SK-N-MC (cell line): ENCODE results near the gene TOR1B.
A peak's percentile ranks its signal among the peaks of the same experiment; 100 is the strongest.
"Not testable (repeated sequence)": the region's sequence is repeated elsewhere in the genome, so short reads cannot be mapped to it uniquely, and the experiment has no call there.

Experiments used
- DNase-seq: peaks from one replicate; pipeline ENCODE4 v3.0.0-alpha.2; 2011; ENCODE audit warnings: low read depth, low spot score
- H3K27ac ChIP-seq: fragments of 200-600 bp; sonication (generic); 2 replicates; pipeline ENCODE4 v1.5.1; 2016; ENCODE audit warnings: mixed run types
- H3K36me3 ChIP-seq: fragments of 200-600 bp; sonication (generic); 2 replicates; pipeline ENCODE4 v1.6.1; 2017; ENCODE audit warnings: antibody characterized with exemption, low read length, mixed read lengths; ENCODE audit not compliant: insufficient read depth
- H3K4me3 ChIP-seq: fragments of 200-600 bp; sonication (generic); 2 replicates; pipeline ENCODE4 v1.5.1; 2016
- H3K9ac ChIP-seq: fragments of 200-600 bp; sonication (generic); 2 replicates; pipeline ENCODE4 v1.8.0; 2017; ENCODE audit warnings: mixed run types, mixed read lengths; ENCODE audit not compliant: insufficient read length
- H3K9me3 ChIP-seq: fragments of 200-600 bp; sonication (generic); 2 replicates; pipeline ENCODE4 v1.6.1; 2017; ENCODE audit warnings: low read depth, mild to moderate bottlenecking, antibody characterized with exemption, low read length, moderate library complexity, mixed read lengths
- EZH2 ChIP-seq: fragments of 200-600 bp; sonication (generic); IDR thresholded peaks from one replicate; pipeline ENCODE4 v1.6.1; 2017; ENCODE audit warnings: antibody characterized with exemption
- FOXP2 ChIP-seq: optimal IDR thresholded peaks from 2 replicates; pipeline ENCODE3; 2011; ENCODE audit warnings: mild to moderate bottlenecking, moderate library complexity; ENCODE audit not compliant: insufficient read depth; ENCODE audit errors: extremely low read length, control extremely low read depth
- POLR2AphosphoS5 ChIP-seq: IDR thresholded peaks from 2 replicates; pipeline ENCODE4 v1.6.1; 2012; ENCODE audit warnings: mild to moderate bottlenecking, low read depth, low read length, borderline replicate concordance

The TOR1B gene, protein sequence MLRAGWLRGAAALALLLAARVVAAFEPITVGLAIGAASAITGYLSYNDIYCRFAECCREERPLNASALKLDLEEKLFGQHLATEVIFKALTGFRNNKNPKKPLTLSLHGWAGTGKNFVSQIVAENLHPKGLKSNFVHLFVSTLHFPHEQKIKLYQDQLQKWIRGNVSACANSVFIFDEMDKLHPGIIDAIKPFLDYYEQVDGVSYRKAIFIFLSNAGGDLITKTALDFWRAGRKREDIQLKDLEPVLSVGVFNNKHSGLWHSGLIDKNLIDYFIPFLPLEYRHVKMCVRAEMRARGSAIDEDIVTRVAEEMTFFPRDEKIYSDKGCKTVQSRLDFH

DNA sequence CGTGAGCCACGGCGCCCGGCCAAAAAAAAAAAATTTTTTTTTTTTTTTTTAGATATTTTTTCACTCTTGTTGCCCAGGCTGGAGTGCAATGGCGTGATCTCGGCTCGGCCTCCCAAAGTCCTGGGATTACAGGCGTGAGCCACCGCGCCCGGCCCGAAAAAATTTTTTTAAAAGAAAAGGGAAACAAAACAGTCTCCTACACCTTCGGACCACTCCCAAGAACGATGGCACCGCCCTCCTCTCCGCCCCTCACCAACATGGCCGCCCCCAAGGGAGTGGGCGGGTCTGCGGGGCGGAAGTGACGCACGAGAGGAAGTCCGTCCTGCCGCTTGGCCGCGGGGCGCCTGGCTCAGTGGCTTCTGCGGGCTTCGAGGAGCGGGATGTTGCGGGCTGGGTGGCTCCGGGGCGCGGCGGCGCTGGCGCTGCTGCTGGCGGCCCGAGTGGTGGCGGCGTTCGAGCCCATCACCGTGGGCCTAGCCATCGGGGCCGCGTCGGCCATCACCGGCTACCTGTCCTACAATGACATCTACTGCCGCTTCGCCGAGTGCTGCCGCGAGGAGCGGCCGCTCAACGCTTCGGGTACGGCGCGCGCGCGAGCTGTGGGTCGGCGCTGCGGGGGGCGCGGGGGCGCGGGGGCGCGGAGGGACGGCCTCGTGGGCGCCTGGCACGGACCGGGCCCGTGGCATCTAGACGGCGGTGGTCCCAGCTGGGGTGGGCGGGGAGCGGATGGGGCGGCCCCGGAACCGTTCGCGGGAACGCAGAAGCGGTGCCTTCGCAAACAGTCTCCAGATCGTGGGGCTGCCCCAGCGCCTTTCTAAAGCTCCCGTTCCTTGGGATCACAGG is at the start of gene TOR1B:
Gene TOR1B (plus strand): TSS at position 352 of the 843 bp plus-strand sequence. CDS start 29 bp downstream, at position 381.
- TF ChIP-seq EZH2 (no peak), POLR2AphosphoS5 (peak; percentile 89), FOXP2 (peak; percentile 51)
- Histone ChIP-seq H3K9ac (peak within 1 kb of the TSS; percentile 83), H3K27ac (peak within 1 kb of the TSS; percentile 57; the same call in 1 of the 2 replicates), H3K9me3 (no peaks in the 10 kb centered on the region), H3K4me3 (peak within 1 kb of the TSS; percentile 97), H3K36me3 (peaks cover 32% of the 10 kb centered on the region)
- peak; percentile 35 for DNase-seq

DNA sequence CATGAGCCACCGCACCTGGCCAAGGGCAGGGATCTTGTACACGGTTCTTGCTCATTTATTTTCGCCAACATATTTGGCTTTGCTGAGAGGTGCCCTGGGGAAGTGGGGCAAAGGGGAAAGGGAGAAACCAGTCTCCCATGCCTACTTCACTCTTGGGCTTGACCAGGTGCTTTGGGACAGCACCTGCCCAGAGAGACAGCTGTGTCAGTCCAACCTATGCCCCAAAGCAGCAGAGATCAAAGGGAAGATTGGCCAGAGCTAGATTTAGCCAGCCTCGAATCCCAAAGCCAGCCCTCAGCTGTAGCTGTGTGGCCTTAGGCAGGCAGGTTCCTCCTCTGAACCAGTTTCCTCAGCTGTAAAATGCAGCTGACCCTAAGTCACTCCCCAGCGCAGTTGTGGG is 47.8 kb upstream of the TOR1B start:
- Histone ChIP-seq H3K9ac (no peak overlapping the region), H3K27ac (no peak overlapping the region), H3K4me3 (no peak overlapping the region), H3K9me3 (no peaks in the 10 kb centered on the region), H3K36me3 (no peaks in the 10 kb centered on the region)
- TF ChIP-seq POLR2AphosphoS5 (no peak), FOXP2 (no peak), EZH2 (no peak)
- no peak for DNase-seq

DNA sequence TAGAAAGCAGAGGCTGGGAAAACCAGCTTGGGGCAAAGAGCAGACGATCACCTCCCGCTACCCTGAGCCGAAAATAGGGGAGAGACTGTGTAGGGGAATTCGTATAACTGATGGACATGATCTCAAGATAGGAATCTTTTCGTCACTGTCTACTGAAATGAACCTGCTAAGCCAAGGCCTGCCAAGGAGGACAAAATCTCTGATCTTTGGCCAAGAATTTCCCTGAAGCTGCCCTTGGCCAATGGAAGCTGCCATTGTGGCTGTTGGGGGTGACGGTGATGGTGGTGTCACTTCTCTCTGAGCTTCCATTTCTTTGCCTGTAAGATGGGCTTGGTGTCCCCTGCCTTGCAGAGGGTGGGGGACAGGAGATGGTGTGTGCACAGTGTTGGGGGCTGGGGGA is 46.8 kb upstream of the TOR1B start:
- no peak overlapping the region for H3K4me3 ChIP-seq
- TF ChIP-seq POLR2AphosphoS5 (no peak), FOXP2 (no peak), EZH2 (no peak)
- DNase-seq, result no peak
- H3K9me3 ChIP-seq, result no peaks in the 10 kb centered on the region
- no peak overlapping the region for H3K27ac ChIP-seq
- no peak overlapping the region for H3K9ac ChIP-seq
- no peaks in the 10 kb centered on the region for H3K36me3 ChIP-seq

DNA sequence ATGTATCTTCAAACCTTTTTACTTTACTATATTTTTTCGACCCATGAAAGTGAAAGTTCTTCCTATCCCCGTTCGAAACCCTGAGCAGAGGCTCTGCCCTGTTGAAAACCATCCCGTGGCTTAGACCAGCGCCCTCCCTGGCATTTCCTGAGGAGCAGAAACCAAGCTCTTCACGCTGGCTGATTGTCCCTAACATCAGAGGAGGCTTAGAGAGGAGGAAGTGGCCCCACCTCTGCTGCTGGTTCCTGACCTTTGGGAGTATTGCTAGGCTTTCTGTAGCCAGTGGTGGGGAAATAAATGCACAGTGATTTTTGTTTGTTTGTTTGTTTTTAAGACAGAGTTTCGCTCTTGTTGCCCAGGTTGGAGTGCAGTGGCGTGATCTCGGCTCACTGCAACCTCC is 45.9 kb upstream of the TOR1B start:
- TF ChIP-seq POLR2AphosphoS5 (no peak), FOXP2 (no peak), EZH2 (no peak)
- no peak for DNase-seq
- no peaks in the 10 kb centered on the region for H3K9me3 ChIP-seq
- no peak overlapping the region for H3K27ac ChIP-seq
- no peaks in the 10 kb centered on the region for H3K36me3 ChIP-seq
- H3K9ac ChIP-seq, result no peak overlapping the region
- H3K4me3 ChIP-seq, result no peak overlapping the region

DNA sequence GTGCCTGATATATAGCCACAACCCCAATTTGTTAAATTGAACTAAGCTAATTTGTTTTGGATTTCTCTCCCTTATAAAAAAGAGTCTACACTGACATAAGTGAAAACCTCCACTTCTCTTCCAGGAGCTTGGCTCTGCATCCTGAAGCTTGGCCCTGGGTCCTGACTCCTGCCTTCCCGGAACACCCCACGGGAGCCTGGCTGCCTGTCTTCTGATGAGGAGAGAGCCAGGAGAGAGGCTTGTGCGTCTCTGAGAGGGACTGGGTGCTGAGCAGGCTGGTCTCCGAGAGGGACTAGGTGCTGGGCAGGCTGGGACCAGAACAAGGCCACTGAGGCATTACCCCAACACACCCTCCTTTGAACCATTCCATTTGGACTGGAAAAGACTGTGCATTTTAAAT is 43.7 kb upstream of the TOR1B start:
- TF ChIP-seq POLR2AphosphoS5 (no peak), FOXP2 (no peak), EZH2 (no peak)
- Histone ChIP-seq H3K4me3 (no peak overlapping the region), H3K27ac (no peak overlapping the region), H3K9me3 (no peaks in the 10 kb centered on the region), H3K36me3 (no peaks in the 10 kb centered on the region), H3K9ac (no peak overlapping the region)
- no peak for DNase-seq

DNA sequence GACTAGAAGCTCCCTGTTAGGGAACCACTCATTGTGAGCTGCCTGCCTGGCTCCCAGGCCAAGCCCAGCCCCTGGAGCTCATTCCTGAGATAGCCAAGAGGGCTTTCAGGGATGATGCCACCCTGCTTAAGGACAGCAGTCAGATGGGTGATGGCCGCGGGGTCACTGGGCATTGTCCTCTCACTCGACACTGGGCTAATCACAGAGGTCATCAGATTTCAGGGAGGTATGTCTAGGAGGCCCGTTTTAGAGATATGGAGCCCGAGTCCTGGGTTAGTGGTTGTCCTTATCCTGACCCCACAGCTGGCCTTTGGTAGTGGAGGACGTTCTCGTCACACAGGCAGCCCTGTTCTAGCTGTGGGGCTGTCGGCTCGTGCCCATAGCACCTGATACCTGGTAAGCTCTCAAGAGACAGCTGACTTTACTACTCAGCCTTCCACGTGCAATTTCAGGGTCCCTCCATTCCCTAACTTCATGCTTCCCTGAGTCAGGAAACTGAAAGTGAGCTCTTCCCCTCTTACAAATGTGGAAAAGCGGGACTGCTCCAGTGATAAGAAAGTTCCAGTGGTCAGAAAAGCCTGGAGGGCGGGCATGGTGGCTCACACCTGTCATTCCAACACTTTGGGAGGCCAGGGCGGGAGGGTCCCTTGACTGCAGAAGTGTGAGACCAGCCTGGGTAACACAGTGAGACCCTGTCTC is 43.0 kb upstream of the TOR1B start:
- DNase-seq, result no peak
- H3K27ac ChIP-seq, result no peak overlapping the region
- H3K4me3 ChIP-seq, result no peak overlapping the region
- TF ChIP-seq FOXP2 (no peak), POLR2AphosphoS5 (no peak), EZH2 (no peak)
- H3K9me3 ChIP-seq, result no peaks in the 10 kb centered on the region
- H3K9ac ChIP-seq, result no peak overlapping the region
- no peaks in the 10 kb centered on the region for H3K36me3 ChIP-seq

DNA sequence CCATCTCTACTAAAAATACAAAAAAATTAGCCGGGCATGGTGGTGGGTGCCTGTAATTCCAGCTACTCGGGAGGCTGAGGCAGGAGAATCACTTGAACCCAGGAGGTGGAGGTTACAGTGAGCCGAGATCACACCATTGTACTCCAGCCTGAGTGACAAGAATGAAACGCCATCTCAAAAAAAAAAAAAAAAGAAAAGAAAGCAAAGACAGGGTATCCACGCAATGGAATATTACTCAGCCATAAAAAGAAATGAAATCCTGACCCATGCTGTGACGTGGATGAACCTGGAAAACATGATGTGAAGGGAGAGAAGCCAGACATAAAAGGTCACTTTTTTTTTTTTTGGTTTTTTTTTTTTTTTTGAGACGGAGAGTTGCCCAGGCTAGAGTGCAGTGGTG is 42.2 kb upstream of the TOR1B start:
- DNase-seq, H3K27ac ChIP-seq, H3K9ac ChIP-seq, H3K9me3 ChIP-seq, H3K4me3 ChIP-seq, H3K36me3 ChIP-seq: not testable (repeated sequence)

DNA sequence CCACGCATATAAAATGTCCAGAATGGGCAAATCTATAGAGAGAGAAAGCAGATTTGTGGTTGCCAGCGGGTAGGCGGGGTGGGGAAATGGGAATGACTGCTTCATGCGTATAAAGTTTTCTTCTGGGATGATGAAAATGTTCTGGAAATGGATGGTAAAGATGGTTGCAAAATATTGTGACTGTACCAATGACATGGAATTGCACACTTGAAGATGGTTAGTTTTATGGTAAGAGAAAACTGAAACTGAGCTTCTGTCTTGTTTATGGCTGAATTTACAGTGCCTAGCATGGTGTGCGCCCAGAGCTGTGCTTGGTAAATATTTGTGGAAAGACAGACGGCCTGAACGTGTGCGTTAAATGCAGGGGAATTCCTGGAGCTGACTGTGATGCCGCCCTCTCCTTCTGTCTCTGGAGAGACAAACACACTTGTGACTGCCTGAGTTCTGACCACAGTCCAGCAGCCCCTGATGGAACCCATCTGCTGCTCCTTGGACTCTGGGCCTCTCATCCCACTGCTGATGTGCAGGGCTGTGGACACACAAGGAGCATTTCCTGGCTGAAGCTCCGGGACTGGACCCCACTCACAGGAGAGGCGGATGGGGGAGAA is 41.6 kb upstream of the TOR1B start:
- no peak overlapping the region for H3K9ac ChIP-seq
- no peak for DNase-seq
- no peak overlapping the region for H3K4me3 ChIP-seq
- no peaks in the 10 kb centered on the region for H3K36me3 ChIP-seq
- no peak overlapping the region; the same call in 1 of the 2 replicates for H3K27ac ChIP-seq
- no peak for TF ChIP-seq EZH2
- TF ChIP-seq FOXP2, result no peak
- H3K9me3 ChIP-seq, result no peaks in the 10 kb centered on the region
